ENCODE data around the gene CABLES1.
"Not testable (repeated sequence)": the region's sequence is repeated elsewhere in the genome, so short reads cannot be mapped to it uniquely, and the experiment has no call there.

CABLES1 gene

DNA sequence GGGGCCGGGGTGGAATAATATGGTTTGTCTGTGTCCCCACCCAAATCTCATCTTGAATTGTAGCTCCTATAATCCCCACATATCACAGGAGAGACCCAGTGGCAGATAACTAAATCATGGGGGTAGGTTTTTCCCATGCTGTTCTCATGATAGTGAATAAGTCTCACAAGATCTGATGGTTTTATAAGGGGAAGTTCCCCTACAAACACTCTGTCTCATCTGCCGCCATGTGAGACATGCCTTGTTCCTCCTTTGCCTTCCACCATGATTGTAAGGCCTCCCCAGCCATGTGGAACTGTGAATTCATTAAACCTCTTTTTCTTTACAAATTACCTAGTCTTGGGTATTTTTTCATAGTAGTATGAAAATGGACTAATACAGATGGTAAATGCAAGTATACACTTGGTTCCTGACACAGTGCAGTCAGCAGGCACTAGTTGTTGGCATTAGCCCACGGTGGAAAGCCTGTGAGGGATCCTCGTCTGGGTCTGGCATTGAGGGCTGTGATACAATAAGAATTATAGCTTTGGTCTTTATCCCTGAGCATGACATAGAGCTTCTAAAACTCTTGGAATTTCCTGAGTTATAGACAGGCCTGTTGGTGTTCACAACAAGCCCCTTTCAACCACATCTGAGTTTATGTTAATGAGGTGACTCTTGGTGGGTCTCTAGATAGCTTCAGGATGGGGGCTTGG is 135.8 kb downstream of the CABLES1 start:
- H3K4me3 ChIP-seq (ENCODE audit: low read length): no peak overlapping the region
- DNase-seq (ENCODE audit: low read depth, low spot score): no peak

- no peak overlapping the region for H3K4me3 ChIP-seq (ENCODE audit: low read length)
Measured at GRCh38 chr18:23272498-23273232, 137.4 kb downstream of the CABLES1 start.

DNA sequence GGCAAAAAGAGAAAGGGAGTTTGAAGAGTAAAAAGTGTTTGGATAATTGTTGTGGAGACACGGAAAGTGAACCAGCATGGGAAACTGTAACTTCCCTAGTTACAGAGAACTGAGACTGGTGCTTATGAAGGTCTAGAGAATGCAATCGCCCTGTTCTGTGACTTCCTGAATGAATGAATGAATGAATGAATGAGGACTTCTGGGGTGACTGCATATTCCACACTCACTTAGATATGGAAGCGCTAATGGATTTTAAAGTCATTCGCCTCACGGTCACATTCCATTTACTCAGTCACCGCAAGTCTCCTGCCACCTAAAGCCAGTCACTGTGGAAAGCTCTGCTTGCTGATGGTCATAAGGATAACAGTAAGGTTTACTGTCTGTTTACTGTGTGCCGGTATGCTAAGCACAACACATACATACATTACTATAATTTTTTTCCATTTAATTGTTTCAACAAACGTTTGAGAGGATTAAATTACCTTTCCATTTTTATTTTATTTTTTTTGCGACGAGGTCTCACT is 138.2 kb downstream of the CABLES1 start:
- no peak overlapping the region for H3K4me3 ChIP-seq (ENCODE audit: low read length)
- DNase-seq (ENCODE audit: low read depth, low spot score): no peak

More at GRCh38 chr18:23272498-23273232, 137.4 kb downstream of the CABLES1 start:
- DNase-seq (ENCODE audit: low read depth, low spot score): no peak

- DNase-seq (ENCODE audit: low read depth, low spot score): no peak
- no peak overlapping the region for H3K4me3 ChIP-seq (ENCODE audit: low read length)
Measured at GRCh38 chr18:23274638-23275482, 139.6 kb downstream of the CABLES1 start.

GRCh38 chr18:23276451-23276850 is 141.2 kb downstream of the CABLES1 start:
- no peak overlapping the region for H3K4me3 ChIP-seq (ENCODE audit: low read length)
- DNase-seq (ENCODE audit: low read depth, low spot score): no peak

GRCh38 chr18:23277399-23277798 is 142.1 kb downstream of the CABLES1 start:
- DNase-seq (ENCODE audit: low read depth, low spot score): no peak
- H3K4me3 ChIP-seq (ENCODE audit: low read length): no peak overlapping the region

DNA sequence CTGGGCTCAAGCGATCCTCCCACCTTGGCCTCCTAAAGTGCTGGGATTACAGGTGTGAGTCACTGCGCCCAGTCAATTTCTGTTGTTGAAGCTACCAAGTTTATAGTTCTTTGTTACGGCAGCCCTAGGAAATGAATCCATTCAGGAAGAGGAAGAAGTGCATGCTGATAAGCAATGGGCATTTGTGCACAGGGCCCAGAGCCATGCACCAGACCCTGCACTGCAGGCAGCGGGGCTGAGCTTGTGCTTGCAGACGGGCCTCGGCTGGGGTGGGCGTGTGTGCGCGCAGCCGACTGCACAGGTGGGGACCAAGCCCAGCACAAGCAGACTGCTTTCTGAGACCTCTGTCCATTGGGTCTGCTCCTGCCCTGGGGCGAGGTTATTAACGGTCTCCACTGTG is 144.6 kb downstream of the CABLES1 start:
- no peak for DNase-seq (ENCODE audit: low read depth, low spot score)
- H3K4me3 ChIP-seq (ENCODE audit: low read length): no peak overlapping the region

DNA sequence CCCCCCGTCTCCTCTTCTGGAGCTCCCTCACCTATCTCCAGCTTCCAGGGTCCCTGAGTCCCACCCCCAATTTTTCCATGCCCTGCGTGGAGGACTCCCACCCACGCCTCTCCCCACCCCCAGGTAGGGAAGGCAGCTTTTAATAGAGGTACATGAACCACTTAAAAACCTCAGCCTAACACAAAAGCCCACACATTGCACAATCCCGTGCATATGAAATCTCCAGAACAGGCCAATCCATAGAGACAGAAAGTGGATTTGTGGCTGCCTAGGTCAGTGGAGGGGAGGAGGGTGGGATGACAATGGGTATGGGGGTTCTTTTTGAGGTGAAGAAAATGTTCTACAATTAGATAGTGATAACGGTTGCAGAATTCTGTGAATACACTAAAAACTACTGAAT is 145.6 kb downstream of the CABLES1 start:
- no peak for DNase-seq (ENCODE audit: low read depth, low spot score)
- H3K4me3 ChIP-seq (ENCODE audit: low read length): no peak overlapping the region

GRCh38 chr18:23281626-23282436 is 146.5 kb downstream of the CABLES1 start:
- H3K4me3 ChIP-seq (ENCODE audit: low read length): no peak overlapping the region
- no peak for DNase-seq (ENCODE audit: low read depth, low spot score)

GRCh38 chr18:23282437-23282781 is 147.1 kb downstream of the CABLES1 start:
- no peak for DNase-seq (ENCODE audit: low read depth, low spot score)
- H3K4me3 ChIP-seq (ENCODE audit: low read length): no peak overlapping the region

DNA sequence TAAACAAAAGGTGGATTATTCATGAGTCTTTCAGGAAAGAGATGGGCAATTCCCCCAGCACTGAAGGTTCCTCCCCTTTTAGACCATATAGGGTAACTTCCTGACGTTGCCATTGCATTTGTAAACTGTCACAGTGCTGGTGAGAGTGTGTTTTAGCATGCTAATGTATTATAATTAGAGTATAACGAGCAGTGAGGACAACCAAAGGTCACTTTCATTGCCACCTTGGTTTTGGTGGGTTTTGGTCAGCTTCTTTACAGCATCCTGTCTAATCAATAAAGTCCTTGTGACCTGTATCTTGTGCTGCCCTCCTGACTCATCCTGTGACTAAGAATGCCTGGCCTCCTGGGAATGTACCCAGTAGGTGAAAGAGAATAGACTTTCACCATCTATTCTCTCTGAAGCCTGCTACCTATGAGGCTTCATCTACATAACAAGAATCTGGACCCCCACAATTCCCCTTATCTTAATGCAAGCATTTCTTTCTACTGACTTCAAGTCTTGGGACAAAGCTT is 148.7 kb downstream of the CABLES1 start:
- no peak for DNase-seq (ENCODE audit: low read depth, low spot score)
- no peak overlapping the region for H3K4me3 ChIP-seq (ENCODE audit: low read length)

DNA sequence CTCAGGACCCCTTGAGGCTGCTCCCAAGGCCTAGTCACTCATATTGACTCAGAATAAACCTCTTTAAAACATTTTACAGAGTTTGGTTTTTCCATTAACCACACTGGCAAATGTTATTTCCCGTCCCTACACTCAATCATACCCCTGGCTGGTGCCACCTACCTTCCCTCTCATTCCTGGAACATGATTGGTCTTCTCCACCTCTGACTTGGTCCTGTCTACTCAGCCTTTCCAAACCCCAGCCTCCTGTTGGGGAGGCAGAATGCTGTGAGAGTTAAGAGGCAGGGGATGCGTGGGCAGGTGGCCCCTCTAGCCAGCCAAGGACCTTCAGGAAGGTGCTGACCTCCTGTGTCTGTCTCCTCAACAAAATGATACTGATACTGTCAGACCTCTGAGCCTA is 149.3 kb downstream of the CABLES1 start:
- DNase-seq (ENCODE audit: low read depth, low spot score): no peak
- H3K4me3 ChIP-seq (ENCODE audit: low read length): no peak overlapping the region

DNA sequence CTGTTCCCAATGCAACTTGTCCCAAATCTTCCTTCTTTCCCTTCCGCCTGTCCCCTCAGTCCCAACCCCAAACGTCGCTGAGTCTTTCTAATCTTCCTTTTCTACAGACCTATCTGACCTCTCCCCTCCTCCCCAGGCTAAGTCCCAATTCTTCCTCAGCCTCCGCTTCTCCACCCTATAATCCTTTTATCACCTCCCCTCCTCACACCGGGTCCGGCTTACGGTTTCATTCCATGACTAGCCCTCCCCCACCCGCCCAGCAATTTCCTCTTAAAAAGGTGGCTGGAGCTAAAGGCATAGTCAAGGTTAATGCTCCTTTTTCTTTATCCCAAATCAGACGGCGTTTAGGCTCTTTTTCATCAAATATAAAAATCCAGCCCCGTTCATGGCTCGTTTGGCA is 150.3 kb downstream of the CABLES1 start:
- H3K4me3 ChIP-seq (ENCODE audit: low read length); DNase-seq (ENCODE audit: low read depth, low spot score): not testable (repeated sequence)

DNA sequence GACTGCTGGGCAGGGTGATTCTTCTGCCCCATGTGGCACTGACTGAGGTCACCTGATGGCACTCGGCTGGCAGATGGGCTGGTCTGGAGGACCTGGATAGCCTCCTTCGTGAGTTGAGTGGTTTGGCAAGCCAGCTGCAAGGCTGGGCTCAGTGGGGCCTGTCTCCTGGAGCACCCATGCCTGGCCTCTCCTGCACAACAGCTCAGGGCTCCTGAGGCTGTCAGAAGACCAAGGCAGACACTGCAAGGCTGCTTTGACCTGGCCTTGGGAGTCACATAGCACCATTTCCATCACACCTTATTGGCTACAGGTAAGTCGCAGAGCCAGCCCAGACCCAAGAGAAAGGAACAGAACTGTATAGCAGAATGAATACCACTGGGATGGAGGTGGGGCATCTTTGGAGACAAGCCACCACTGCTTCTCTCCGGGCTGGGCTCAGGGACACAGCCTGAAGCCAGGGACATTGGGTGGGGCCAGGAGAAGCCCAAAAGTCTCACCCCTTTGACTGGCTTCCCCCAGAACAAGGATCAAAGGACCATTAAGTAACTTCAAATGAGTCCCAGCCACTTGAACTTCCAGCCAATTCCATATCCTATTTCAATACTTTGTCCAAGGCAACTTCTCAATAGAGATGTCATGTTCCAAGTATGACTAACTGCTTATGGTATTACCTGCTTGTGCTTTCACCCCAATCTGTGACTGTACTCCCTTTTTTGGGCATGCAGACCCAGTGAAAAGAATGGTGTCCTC is 156.3 kb downstream of the CABLES1 start:
- no peak for DNase-seq (ENCODE audit: low read depth, low spot score)

GRCh38 chr18:23300231-23300805 is 165.0 kb downstream of the CABLES1 start:
- no peak overlapping the region for H3K4me3 ChIP-seq (ENCODE audit: low read length)
- no peak for DNase-seq (ENCODE audit: low read depth, low spot score)

More for the DNA sequence above, 156.3 kb downstream of the CABLES1 start:
- no peak overlapping the region for H3K4me3 ChIP-seq (ENCODE audit: low read length)

- no peak for DNase-seq (ENCODE audit: low read depth, low spot score)
- H3K4me3 ChIP-seq (ENCODE audit: low read length): no peak overlapping the region
Measured at GRCh38 chr18:23301972-23302371, 166.7 kb downstream of the CABLES1 start.

DNA sequence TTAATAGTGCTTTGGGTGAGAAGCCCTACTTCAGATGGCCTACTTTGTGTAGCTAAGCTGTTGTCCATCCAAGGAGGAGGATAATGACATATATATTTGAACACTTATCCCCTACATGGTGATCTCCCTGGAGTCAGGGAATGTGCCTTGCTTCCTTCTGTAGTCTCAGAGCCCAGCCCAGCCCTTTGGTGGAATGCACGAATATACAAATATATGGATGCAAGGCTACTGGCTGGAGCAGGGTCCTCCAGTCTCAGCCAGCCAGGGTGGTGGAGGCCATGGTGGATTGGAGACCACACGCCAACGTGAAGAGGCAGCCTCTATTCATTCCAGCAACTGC is 167.2 kb downstream of the CABLES1 start:
- H3K4me3 ChIP-seq (ENCODE audit: low read length): no peak overlapping the region
- DNase-seq (ENCODE audit: low read depth, low spot score): no peak

Measured in Jurkat, Clone E6-1 (cell line).